HepG2 (cell line): ENCODE results near the gene RBFOX1. TPM values are rescaled to one million over a fixed set of nuclear protein-coding genes. Genes with fewer than 3 reads are reported as not detected.

Experiments used
- ATAC-seq: fragments of 200-7000 bp; cut with Tn5 transposase; 3 replicates; pipeline ENCODE4 v1.9.1; 2020; ENCODE audit warnings: mild to moderate bottlenecking, moderate library complexity
- BruUV-seq: library from RNA; stranded (reverse); fragments of 400-500 nt; replicated peaks from 2 replicates; lab custom pipeline; 2021; lab: Mats Ljungman, UMichigan
- CTCF ChIA-PET: fragments of 300-600 bp; formaldehyde crosslinking; extraction: SDS; loops from one replicate; lab custom pipeline; 2021; ENCODE audit warnings: low total read pairs, inconsistent platforms, low intra/inter-chr PET ratio; lab: Yijun Ruan, JAX
- POLR2A ChIA-PET: fragments of 350-600 bp; sonication (Branson Sonifier 250); formaldehyde crosslinking; loops from one replicate; lab custom pipeline; 2020; ENCODE audit warnings: antibody characterized with exemption, inconsistent platforms; lab: Yijun Ruan, JAX
- DNase-seq: peaks from one replicate; pipeline ENCODE4 v3.0.0-alpha.2; 2015; ENCODE audit warnings: low spot score
- FAIRE-seq: peaks from 3 replicates; lab custom pipeline; 2011; peaks lifted over from hg19 to GRCh38; lab: Jason Lieb, UNC
- H2AFZ ChIP-seq: one replicate; pipeline ENCODE4 v1.6.1; 2011; ENCODE audit warnings: low read length, inconsistent platforms
- H3K27ac ChIP-seq: fragments of 300-600 bp; 3 replicates; pipeline ENCODE4 v1.8.0; 2011; ENCODE audit warnings: mixed run types, mild to moderate bottlenecking, mixed read lengths, low read length, inconsistent platforms; ENCODE audit not compliant: insufficient read depth; ENCODE audit errors: extremely low read length
- H3K27me3 ChIP-seq, 2 experiments: fragments of 200-600 bp in 1 of 2; 2 replicates in 1 of 2; 3 replicates in 1 of 2; pipeline versions ENCODE4 v1.6.0 to v1.8.0; 2011; ENCODE audit warnings: low read length in 2 of 2, mild to moderate bottlenecking in 2 of 2, moderate library complexity in 2 of 2, inconsistent platforms in 1 of 2; ENCODE audit not compliant: insufficient read depth in 2 of 2, control insufficient read depth in 1 of 2
- H3K36me3 ChIP-seq, 2 experiments: fragments of 200-600 bp in 1 of 2; replicated peaks in 1 of 2; 2 replicates in 1 of 2; 3 replicates in 1 of 2; pipeline versions ENCODE4 v1.5.1 to v1.8.0; 2011; ENCODE audit warnings: low read length in 2 of 2, inconsistent platforms in 1 of 2; ENCODE audit not compliant: insufficient read depth in 2 of 2, control insufficient read depth in 1 of 2
- H3K4me1 ChIP-seq: 2 replicates; pipeline ENCODE4 v1.5.1; 2012; ENCODE audit warnings: low read length, inconsistent platforms; ENCODE audit not compliant: insufficient read depth
- H3K4me2 ChIP-seq: 2 replicates; pipeline ENCODE4 v1.6.0; 2011; ENCODE audit warnings: low read depth, low read length, inconsistent platforms
- H3K4me3 ChIP-seq, 3 experiments: fragments of 200-600 bp in 1 of 3; sonication (generic), shearing (Covaris generic) in 1 of 3; replicated peaks in 1 of 3; 2 replicates each; pipeline ENCODE4 v1.5.1; 2011 to 2016; ENCODE audit warnings: low read length in 3 of 3, inconsistent platforms in 2 of 3, low read depth in 2 of 3, mild to moderate bottlenecking in 2 of 3, control low read depth in 1 of 3, mixed read lengths in 1 of 3; ENCODE audit not compliant: insufficient read depth in 1 of 3
- H3K79me2 ChIP-seq: one replicate; pipeline ENCODE4 v1.6.1; 2011; ENCODE audit warnings: low read length, inconsistent platforms; ENCODE audit not compliant: insufficient read depth
- H3K9ac ChIP-seq: 2 replicates; pipeline ENCODE4 v1.6.0; 2011; ENCODE audit warnings: mild to moderate bottlenecking, low read depth, low read length, inconsistent platforms; ENCODE audit not compliant: insufficient read depth
- H3K9me3 ChIP-seq: 2 replicates; pipeline ENCODE4 v1.5.1; 2012; ENCODE audit warnings: mild to moderate bottlenecking, low read length
- H4K20me1 ChIP-seq: 2 replicates; pipeline ENCODE4 v1.6.0; 2011; ENCODE audit warnings: inconsistent platforms, mild to moderate bottlenecking, low read length, moderate library complexity; ENCODE audit not compliant: insufficient read depth
- ATF3 ChIP-seq: sonication (generic); formaldehyde crosslinking; IDR thresholded peaks from 2 replicates; pipeline ENCODE4 v1.4.0; 2020; ENCODE audit warnings: missing genetic modification reagents
- EHMT2 ChIP-seq: fragments of 200-600 bp; sonication (generic); IDR thresholded peaks from 2 replicates; pipeline ENCODE4 v1.7.0; 2017; ENCODE audit warnings: antibody characterized with exemption, low read depth, low read length, borderline replicate concordance
- TFDP2 ChIP-seq: sonication (generic); formaldehyde crosslinking; IDR thresholded peaks from 2 replicates; pipeline ENCODE4 v1.4.0; 2020; ENCODE audit warnings: missing genetic modification reagents
- TMF1 ChIP-seq: sonication (generic); formaldehyde crosslinking; IDR thresholded peaks from 2 replicates; pipeline ENCODE4 v1.8.1; 2022; ENCODE audit warnings: low read depth, missing genetic modification reagents
- TOE1 ChIP-seq: sonication (generic); formaldehyde crosslinking; IDR thresholded peaks from 2 replicates; pipeline ENCODE4 v1.4.0; 2020; ENCODE audit warnings: mild to moderate bottlenecking, missing genetic modification reagents
- ZC3H4 ChIP-seq: sonication (generic); formaldehyde crosslinking; IDR thresholded peaks from 2 replicates; pipeline ENCODE4 v1.4.0; 2020; ENCODE audit warnings: missing genetic modification reagents, borderline replicate concordance
- ZFP82 ChIP-seq: sonication (generic); formaldehyde crosslinking; IDR thresholded peaks from 2 replicates; pipeline ENCODE4 v1.5.1; 2020; ENCODE audit warnings: mild to moderate bottlenecking, missing genetic modification reagents, borderline replicate concordance
- ZNF660 ChIP-seq: sonication (generic); formaldehyde crosslinking; IDR thresholded peaks from 2 replicates; pipeline ENCODE4 v1.5.1; 2020; ENCODE audit warnings: mild to moderate bottlenecking, low read depth, missing genetic modification reagents, borderline replicate concordance
- ZNF770 ChIP-seq: sonication (generic); formaldehyde crosslinking; IDR thresholded peaks from 2 replicates; pipeline ENCODE4 v1.5.0; 2020; ENCODE audit warnings: mild to moderate bottlenecking, missing genetic modification reagents
- ZNF883 ChIP-seq: sonication (generic); formaldehyde crosslinking; IDR thresholded peaks from 2 replicates; pipeline ENCODE4 v1.5.1; 2020; ENCODE audit warnings: mild to moderate bottlenecking, missing genetic modification reagents; ENCODE audit errors: not compliant biosample characterization
- WGBS: methylation state at CpG from one replicate; pipeline ENCODE4 v1.1.6; 2017; ENCODE audit warnings: low lambda C conversion rate; 5-methylcytosine and 5-hydroxymethylcytosine counted together
- in situ Hi-C: cut with HindIII; loops from 2 replicates; pipeline ENCODE4 v1.10.0; 2017; ENCODE audit warnings: low pct_unique_long_range_greater_than_20kb; ENCODE audit not compliant: extremely low pct_ligation_motif_present
- intact Hi-C: fragments of 100-400 bp; cut with micrococcal nuclease; formaldehyde crosslinking; loops from one replicate; pipeline ENCODE4 v1.10.0; 2022; ENCODE audit not compliant: unreplicated experiment
- polyA plus RNA-seq, 8 experiments: library from polyadenylated mRNA; depleted of rRNA in 3 of 8; stranded (reverse) in 7 of 8; unstranded in 1 of 8; fragments of >200 nt; fragmentation: Illumina TruSeq in 4 of 8; extraction: Trizol in 4 of 8; gene quantifications; 2 replicates each; pipeline versions ENCODE4 v1.2.1 to v1.2.3, GENCODE V29; 2011 to 2016; ENCODE audit warnings: low read depth in 4 of 8, missing spikeins in 1 of 8, mixed read lengths in 1 of 8; ENCODE audit not compliant: insufficient read depth in 1 of 8
- total RNA-seq, 5 experiments: library from RNA; depleted of rRNA; stranded (reverse); fragments of >200 nt; fragmentation: Illumina TruSeq; extraction: Trizol; gene quantifications; 2 replicates each; pipeline ENCODE4 v1.2.3, GENCODE V29; 2016; ENCODE audit warnings: low read depth in 1 of 5

RBFOX1 gene
- total and polyA plus RNA-seq, 2 of the 13 experiments (the other 11 are each of a cell fraction or from before 2014, with no cell fraction given), result not detected

- intact Hi-C loops, result no loop called here
- Histone ChIP-seq H3K79me2 (no peaks in the 10 kb centered on the region), H3K4me1 (no peaks in the 10 kb centered on the region), H3K36me3 (no peaks in the 10 kb centered on the region), H3K9ac (no peak overlapping the region), H3K4me3 (no peak overlapping the region), H3K4me2 (no peak overlapping the region), H4K20me1 (no peaks in the 10 kb centered on the region), H3K9me3 (no peaks in the 10 kb centered on the region), H2AFZ (no peak overlapping the region), H3K27ac (no peak overlapping the region), H3K27me3 (peaks cover 0 to 1% of the 10 kb centered on the region in 2 experiments; a peak in 1 of 5 replicates)
- WGBS, result 15% methylated on average over 17 of the region's 18 CpGs
- ATAC-seq (no peak), DNase-seq (no peak), FAIRE-seq (no peak)
- TF ChIP-seq ATF3, result no peak
- no peak for TF ChIP-seq TFDP2
- no peak for TF ChIP-seq ZFP82 (CRISPR knock-in tag)
- no peak for TF ChIP-seq TOE1 (CRISPR knock-in tag)
- no peak for TF ChIP-seq ZC3H4 (CRISPR knock-in tag)
- TF ChIP-seq TMF1 (CRISPR knock-in tag), result no peak
- TF ChIP-seq ZNF883, result no peak
- no peak for TF ChIP-seq ZNF770
- TF ChIP-seq EHMT2, result no peak
- no peak for TF ChIP-seq ZNF660 (CRISPR knock-in tag)
- POLR2A ChIA-PET, result no interaction called here
- CTCF ChIA-PET, result no interaction called here
- in situ Hi-C loops, result no loop called here
- BruUV-seq, result no TSS peak
Measured at GRCh38 chr16:7716660-7717550, 384.3 kb downstream of the RBFOX1 start.
